ENCODE results near the gene KRT77.

DNA sequence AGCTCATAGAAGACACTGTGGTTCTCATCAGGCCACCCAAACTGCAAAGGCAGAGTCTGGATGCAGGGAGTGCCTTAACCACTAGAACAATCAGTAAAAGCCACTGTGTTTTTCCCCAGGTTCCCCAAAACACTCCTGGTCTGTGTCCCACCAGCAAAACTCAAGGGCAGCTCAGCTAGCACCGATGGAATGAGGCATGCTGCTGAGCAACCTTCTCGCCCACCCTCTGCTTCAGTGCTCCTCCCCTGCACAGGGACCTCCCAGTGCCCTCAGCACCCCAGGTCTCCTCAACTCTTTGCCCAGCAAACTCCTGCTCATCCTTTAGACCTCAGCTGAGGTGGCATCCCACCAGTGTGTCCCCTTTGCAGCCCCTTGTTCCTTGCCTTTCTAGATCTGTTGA lies 4.0 kb downstream of the KRT77 start:
- no peak for TF ChIP-seq ZNF384 (IDR thresholded peaks at IDR 0.05)
- no peak for TF ChIP-seq ARNT (IDR thresholded peaks at IDR 0.05)
- TF ChIP-seq, protein P1, sequence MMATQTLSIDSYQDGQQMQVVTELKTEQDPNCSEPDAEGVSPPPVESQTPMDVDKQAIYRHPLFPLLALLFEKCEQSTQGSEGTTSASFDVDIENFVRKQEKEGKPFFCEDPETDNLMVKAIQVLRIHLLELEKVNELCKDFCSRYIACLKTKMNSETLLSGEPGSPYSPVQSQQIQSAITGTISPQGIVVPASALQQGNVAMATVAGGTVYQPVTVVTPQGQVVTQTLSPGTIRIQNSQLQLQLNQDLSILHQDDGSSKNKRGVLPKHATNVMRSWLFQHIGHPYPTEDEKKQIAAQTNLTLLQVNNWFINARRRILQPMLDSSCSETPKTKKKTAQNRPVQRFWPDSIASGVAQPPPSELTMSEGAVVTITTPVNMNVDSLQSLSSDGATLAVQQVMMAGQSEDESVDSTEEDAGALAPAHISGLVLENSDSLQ (IDR thresholded peaks at IDR 0.05) = no peak
- TF ChIP-seq SP1 (IDR thresholded peaks at IDR 0.05) = no peak
- TF ChIP-seq BHLHE40 (IDR thresholded peaks at IDR 0.05; ENCODE audit: borderline replicate concordance) = no peak
- TF ChIP-seq FOXM1 (IDR thresholded peaks at IDR 0.05; ENCODE audit: borderline replicate concordance) = no peak
- no peak for TF ChIP-seq ELF4 (IDR thresholded peaks at IDR 0.05)
- TF ChIP-seq HDGF (IDR thresholded peaks at IDR 0.05; ENCODE audit: borderline replicate concordance) = no peak
- TF ChIP-seq FOXA1 (IDR thresholded peaks at IDR 0.05) = no peak
- no peak for TF ChIP-seq NFRKB (IDR thresholded peaks at IDR 0.05)
- TF ChIP-seq SUZ12 (IDR thresholded peaks at IDR 0.05) = no peak
- no peak for TF ChIP-seq CTBP1 (IDR thresholded peaks at IDR 0.05; ENCODE audit: borderline replicate concordance)
